Erythroblast (primary cell): ENCODE results near the gene PPFIA4.

ENCODE experiments used
- GATA1 ChIP-seq: IDR thresholded peaks from 2 replicates; pipeline ENCODE4 v1.6.1; 2011; ENCODE audit warnings: low read depth, mild to moderate bottlenecking, control low read depth, low read length, moderate library complexity
- POLR2A ChIP-seq: IDR thresholded peaks from 2 replicates; pipeline ENCODE4 v1.6.1; 2011; ENCODE audit warnings: mild to moderate bottlenecking, low read length

- TF ChIP-seq POLR2A (no peak), GATA1 (no peak)
These were observed 12.8 kb downstream of the PPFIA4 start for GRCh38 chr1:203038891-203039608.
